GM19193 (cell line): ENCODE results near the gene TULP4.

ENCODE experiments used
- POLR2A ChIP-seq: IDR thresholded peaks from 4 replicates; pipeline ENCODE4 v1.6.1; 2011; ENCODE audit not compliant: insufficient read depth, insufficient read length; ENCODE audit errors: extremely low read depth

Gene TULP4

GRCh38 chr6:158489441-158489840 lies 177.2 kb downstream of the TULP4 start:
- TF ChIP-seq POLR2A = no peak

- no peak for TF ChIP-seq POLR2A
Observed at GRCh38 chr6:158492881-158493280, 180.6 kb downstream of the TULP4 start.

DNA sequence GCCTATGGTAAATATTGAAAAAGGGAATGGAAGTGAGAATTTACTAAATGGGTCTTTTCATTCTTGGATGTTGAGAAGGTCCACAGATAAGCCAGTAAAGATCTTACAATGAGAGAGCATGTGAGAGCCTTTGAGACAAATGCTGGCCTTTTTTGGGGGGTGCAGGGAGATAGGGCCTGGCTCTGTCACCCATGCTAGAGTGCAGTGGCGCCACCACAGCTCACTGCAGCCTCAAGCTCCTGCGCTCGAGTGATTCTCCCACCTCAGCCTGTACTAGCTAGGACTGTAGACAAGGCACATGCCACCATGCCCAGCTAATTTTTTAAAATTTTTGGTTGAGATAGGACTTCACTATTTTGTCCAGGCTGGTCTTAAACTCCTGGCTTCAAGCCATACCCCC lies 184.4 kb downstream of the TULP4 start:
- TF ChIP-seq POLR2A = no peak

GRCh38 chr6:158497620-158498019 lies 185.4 kb downstream of the TULP4 start:
- TF ChIP-seq POLR2A = no peak

- no peak for TF ChIP-seq POLR2A
Observed at GRCh38 chr6:158498362-158498761, 186.1 kb downstream of the TULP4 start.

- TF ChIP-seq POLR2A = no peak
Observed at GRCh38 chr6:158499601-158500000, 187.3 kb downstream of the TULP4 start.

GRCh38 chr6:158500016-158500735 lies 187.9 kb downstream of the TULP4 start:
- TF ChIP-seq POLR2A = no peak

GRCh38 chr6:158501360-158502262 lies 189.3 kb downstream of the TULP4 start:
- TF ChIP-seq POLR2A = no peak

DNA sequence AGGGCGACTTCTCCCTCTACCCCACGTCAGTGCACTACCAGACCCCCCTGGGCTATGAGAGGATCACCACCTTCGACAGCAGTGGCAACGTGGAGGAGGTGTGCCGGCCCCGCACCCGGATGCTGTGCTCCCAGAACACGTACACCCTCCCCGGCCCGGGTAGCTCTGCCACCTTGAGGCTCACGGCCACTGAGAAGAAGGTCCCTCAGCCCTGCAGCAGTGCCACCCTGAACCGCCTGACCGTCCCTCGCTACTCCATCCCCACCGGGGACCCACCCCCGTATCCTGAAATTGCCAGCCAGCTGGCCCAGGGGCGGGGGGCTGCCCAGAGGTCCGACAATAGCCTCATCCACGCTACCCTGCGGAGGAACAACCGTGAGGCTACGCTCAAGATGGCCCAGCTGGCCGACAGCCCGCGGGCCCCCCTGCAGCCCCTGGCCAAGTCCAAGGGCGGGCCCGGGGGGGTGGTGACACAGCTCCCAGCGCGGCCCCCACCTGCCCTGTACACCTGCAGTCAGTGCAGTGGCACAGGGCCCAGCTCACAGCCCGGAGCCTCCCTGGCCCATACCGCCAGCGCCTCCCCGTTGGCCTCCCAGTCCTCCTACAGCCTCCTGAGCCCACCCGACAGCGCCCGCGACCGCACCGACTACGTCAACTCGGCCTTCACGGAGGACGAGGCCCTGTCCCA lies 190.1 kb downstream of the TULP4 start:
- no peak for TF ChIP-seq POLR2A

DNA sequence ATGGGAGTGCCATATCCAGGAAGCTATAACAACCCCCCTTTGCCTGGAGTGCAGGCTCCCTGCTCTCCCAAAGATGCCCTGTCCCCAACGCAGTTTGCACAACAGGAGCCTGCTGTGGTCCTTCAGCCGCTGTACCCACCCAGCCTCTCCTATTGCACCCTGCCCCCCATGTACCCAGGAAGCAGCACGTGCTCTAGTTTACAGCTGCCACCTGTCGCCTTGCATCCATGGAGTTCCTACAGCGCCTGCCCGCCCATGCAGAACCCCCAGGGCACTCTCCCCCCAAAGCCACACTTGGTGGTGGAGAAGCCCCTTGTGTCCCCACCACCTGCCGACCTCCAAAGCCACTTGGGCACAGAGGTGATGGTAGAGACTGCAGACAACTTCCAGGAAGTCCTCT lies 191.0 kb downstream of the TULP4 start:
- no peak for TF ChIP-seq POLR2A

DNA sequence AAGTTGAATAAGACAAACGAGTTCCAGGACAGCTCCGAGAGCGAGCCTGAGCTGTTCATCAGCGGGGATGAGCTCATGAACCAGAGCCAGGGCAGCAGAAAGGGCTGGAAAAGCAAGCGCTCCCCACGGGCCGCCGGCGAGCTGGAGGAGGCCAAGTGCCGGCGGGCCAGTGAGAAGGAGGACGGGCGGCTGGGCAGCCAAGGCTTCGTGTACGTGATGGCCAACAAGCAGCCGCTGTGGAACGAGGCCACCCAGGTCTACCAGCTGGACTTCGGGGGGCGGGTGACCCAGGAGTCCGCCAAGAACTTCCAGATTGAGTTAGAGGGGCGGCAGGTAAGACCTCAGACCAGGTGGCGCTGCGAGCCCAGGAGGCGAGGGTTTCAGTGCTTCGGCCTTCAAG lies 191.6 kb downstream of the TULP4 start:
- TF ChIP-seq POLR2A = no peak

- no peak for TF ChIP-seq POLR2A
Observed at GRCh38 chr6:158505194-158505593, 192.9 kb downstream of the TULP4 start.

- no peak for TF ChIP-seq POLR2A
Observed at GRCh38 chr6:158506601-158507000, 194.3 kb downstream of the TULP4 start.

- TF ChIP-seq POLR2A = no peak
Observed at GRCh38 chr6:158507174-158507573, 194.9 kb downstream of the TULP4 start.

DNA sequence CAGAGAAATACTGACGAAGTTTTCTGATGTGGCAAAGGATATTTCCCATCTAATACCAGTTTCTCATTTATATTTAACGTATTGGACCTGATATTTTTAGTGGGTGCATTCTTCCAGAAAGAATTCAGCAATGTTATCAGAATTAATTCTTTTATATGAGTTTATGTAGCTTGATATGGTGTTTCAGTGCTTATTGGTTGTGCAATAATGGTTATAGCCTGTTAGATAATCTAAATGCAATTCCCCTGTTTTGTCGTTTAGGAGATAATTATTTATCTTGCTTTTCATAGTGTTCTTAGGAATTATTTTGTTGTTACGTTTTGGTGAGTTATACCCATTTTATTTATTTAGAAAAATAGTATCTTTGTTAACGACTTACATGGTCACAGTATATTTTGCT lies 196.2 kb downstream of the TULP4 start:
- TF ChIP-seq POLR2A = no peak
